Panc1 (cell line): ENCODE data around the gene DUSP3. TPM values are rescaled to one million over a fixed set of nuclear protein-coding genes. Genes with fewer than 3 reads are reported as not detected.

Source experiments
- ATAC-seq: fragments of 200-7000 bp; cut with Tn5 transposase; 2 replicates; pipeline ENCODE4 v1.9.1; 2020; ENCODE audit warnings: mild to moderate bottlenecking, moderate library complexity
- BruUV-seq: library from RNA; stranded (reverse); fragments of 400-500 nt; replicated peaks from 2 replicates; lab custom pipeline; 2021; lab: Mats Ljungman, UMichigan
- CTCF ChIA-PET: fragments of 300-600 bp; sonication (Branson Sonifier 250); formaldehyde crosslinking; loops from one replicate; lab custom pipeline; 2022; ENCODE audit warnings: antibody characterized with exemption; lab: Charles Lee
- POLR2A ChIA-PET: fragments of 300-600 bp; sonication (Branson Sonifier 250); formaldehyde crosslinking; loops from one replicate; lab custom pipeline; 2022; ENCODE audit warnings: antibody characterized with exemption; lab: Charles Lee
- DNase-seq: peaks from one replicate; pipeline ENCODE4 v3.0.0-alpha.2; 2010; ENCODE audit warnings: low read depth, low spot score
- H3K27ac ChIP-seq: 2 replicates; pipeline ENCODE4 v1.5.1; 2011; ENCODE audit warnings: mild to moderate bottlenecking, low read length, inconsistent platforms
- H3K27me3 ChIP-seq: fragments of 200-500 bp; sonication (Bioruptor generic); 2 replicates; pipeline ENCODE4 v1.6.0; 2014; ENCODE audit warnings: low read length, inconsistent platforms; ENCODE audit not compliant: control insufficient read depth, insufficient read depth
- H3K36me3 ChIP-seq: fragments of 200-500 bp; sonication (Bioruptor generic); 2 replicates; pipeline ENCODE4 v1.5.1; 2014; ENCODE audit warnings: inconsistent platforms, mild to moderate bottlenecking, low read length, moderate library complexity; ENCODE audit not compliant: control insufficient read depth, insufficient read depth
- H3K4me1 ChIP-seq: 2 replicates; pipeline ENCODE4 v1.5.1; 2011; ENCODE audit warnings: inconsistent platforms, mild to moderate bottlenecking, low read length, moderate library complexity; ENCODE audit not compliant: control insufficient read depth, insufficient read depth
- H3K4me3 ChIP-seq, 2 experiments: 2 replicates each; pipeline ENCODE4 v1.5.1; 2011 to 2012; ENCODE audit warnings: low read depth in 2 of 2, low read length in 2 of 2, mild to moderate bottlenecking in 2 of 2, inconsistent platforms in 1 of 2, moderate library complexity in 1 of 2
- H3K9me3 ChIP-seq: fragments of 200-500 bp; sonication (Bioruptor generic); 2 replicates; pipeline ENCODE4 v1.5.1; 2014; ENCODE audit warnings: low read depth, mild to moderate bottlenecking, inconsistent platforms, low read length, moderate library complexity; ENCODE audit not compliant: control insufficient read depth, insufficient read depth
- CTCF ChIP-seq: fragments of 450-650 bp; IDR thresholded peaks from 2 replicates; pipeline ENCODE4 v1.5.1; 2017; ENCODE audit warnings: mild to moderate bottlenecking
- POLR2AphosphoS5 ChIP-seq: IDR thresholded peaks from 2 replicates; pipeline ENCODE4 v1.6.1; 2012; ENCODE audit warnings: mild to moderate bottlenecking, low read depth, low read length, moderate library complexity
- SIN3A ChIP-seq: IDR thresholded peaks from 2 replicates; pipeline ENCODE4 v1.6.1; 2012; ENCODE audit warnings: low read depth, mild to moderate bottlenecking, low read length, moderate library complexity, borderline replicate concordance; ENCODE audit not compliant: insufficient read depth
- TCF7L2 ChIP-seq: IDR thresholded peaks from 2 replicates; pipeline ENCODE4 v1.6.1; 2011; ENCODE audit warnings: mild to moderate bottlenecking, low read depth, low read length, inconsistent platforms
- in situ Hi-C: cut with HindIII; loops from 2 replicates; pipeline ENCODE4 v1.10.0; 2016; ENCODE audit warnings: low sequenced_read_pairs, low pct_unique_long_range_greater_than_20kb
- intact Hi-C: fragments of 100-400 bp; cut with micrococcal nuclease; formaldehyde crosslinking; loops from one replicate; pipeline ENCODE4 v1.10.0; 2022; ENCODE audit not compliant: unreplicated experiment
- total RNA-seq: library from RNA; stranded (reverse); gene quantifications from one replicate; pipeline ENCODE4 v1.2.1, GENCODE V29; 2021; ENCODE audit not compliant: unreplicated experiment
- TF ChIP-seq, protein P1 (sequence below), 2 experiments: IDR thresholded peaks; 2 replicates each; pipeline ENCODE4 v1.6.1; 2011 to 2012; ENCODE audit warnings: low read depth in 2 of 2, control low read depth in 1 of 2, low read length in 1 of 2, mild to moderate bottlenecking in 1 of 2, moderate library complexity in 1 of 2; ENCODE audit not compliant: insufficient read depth in 1 of 2

Gene DUSP3
- total RNA-seq, 1 experiment from 2014 or later: 41.6 TPM

GRCh38 chr17:43817826-43818225 lies 39.0 kb upstream of the DUSP3 start:
- intact Hi-C loops: no loop called here
- no peak for ATAC-seq
- CTCF ChIA-PET: no interaction called here

GRCh38 chr17:43816336-43817320 lies 37.9 kb upstream of the DUSP3 start:
- intact Hi-C loops (no loop called here), in situ Hi-C loops (no loop called here)
- Histone ChIP-seq H3K36me3 (no peaks in the 10 kb centered on the region), H3K4me1 (no peaks in the 10 kb centered on the region), H3K4me3 (no peak overlapping the region), H3K27ac (no peak overlapping the region), H3K27me3 (no peaks in the 10 kb centered on the region), H3K9me3 (no peaks in the 10 kb centered on the region)
- ChIA-PET POLR2A (no interaction called here), CTCF (no interaction called here)
- DNase-seq (no peak), ATAC-seq (no peak)
- TF ChIP-seq, protein P1, sequence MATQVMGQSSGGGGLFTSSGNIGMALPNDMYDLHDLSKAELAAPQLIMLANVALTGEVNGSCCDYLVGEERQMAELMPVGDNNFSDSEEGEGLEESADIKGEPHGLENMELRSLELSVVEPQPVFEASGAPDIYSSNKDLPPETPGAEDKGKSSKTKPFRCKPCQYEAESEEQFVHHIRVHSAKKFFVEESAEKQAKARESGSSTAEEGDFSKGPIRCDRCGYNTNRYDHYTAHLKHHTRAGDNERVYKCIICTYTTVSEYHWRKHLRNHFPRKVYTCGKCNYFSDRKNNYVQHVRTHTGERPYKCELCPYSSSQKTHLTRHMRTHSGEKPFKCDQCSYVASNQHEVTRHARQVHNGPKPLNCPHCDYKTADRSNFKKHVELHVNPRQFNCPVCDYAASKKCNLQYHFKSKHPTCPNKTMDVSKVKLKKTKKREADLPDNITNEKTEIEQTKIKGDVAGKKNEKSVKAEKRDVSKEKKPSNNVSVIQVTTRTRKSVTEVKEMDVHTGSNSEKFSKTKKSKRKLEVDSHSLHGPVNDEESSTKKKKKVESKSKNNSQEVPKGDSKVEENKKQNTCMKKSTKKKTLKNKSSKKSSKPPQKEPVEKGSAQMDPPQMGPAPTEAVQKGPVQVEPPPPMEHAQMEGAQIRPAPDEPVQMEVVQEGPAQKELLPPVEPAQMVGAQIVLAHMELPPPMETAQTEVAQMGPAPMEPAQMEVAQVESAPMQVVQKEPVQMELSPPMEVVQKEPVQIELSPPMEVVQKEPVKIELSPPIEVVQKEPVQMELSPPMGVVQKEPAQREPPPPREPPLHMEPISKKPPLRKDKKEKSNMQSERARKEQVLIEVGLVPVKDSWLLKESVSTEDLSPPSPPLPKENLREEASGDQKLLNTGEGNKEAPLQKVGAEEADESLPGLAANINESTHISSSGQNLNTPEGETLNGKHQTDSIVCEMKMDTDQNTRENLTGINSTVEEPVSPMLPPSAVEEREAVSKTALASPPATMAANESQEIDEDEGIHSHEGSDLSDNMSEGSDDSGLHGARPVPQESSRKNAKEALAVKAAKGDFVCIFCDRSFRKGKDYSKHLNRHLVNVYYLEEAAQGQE (IDR thresholded peaks at IDR 0.05; ENCODE audit: insufficient read depth in 1 of 2, low read depth in 2 of 2, low read length in 1 of 2): no peak
- TF ChIP-seq CTCF (no peak), TCF7L2 (no peak), POLR2AphosphoS5 (no peak), SIN3A (no peak)
- no TSS peak for BruUV-seq

More at GRCh38 chr17:43817826-43818225, 39.0 kb upstream of the DUSP3 start:
- Histone ChIP-seq H3K9me3 (no peaks in the 10 kb centered on the region), H3K36me3 (no peaks in the 10 kb centered on the region), H3K4me3 (no peak overlapping the region), H3K27me3 (no peaks in the 10 kb centered on the region), H3K4me1 (no peaks in the 10 kb centered on the region), H3K27ac (no peak overlapping the region)
- TF ChIP-seq TCF7L2 (no peak), CTCF (no peak), POLR2AphosphoS5 (no peak), SIN3A (no peak)
- TF ChIP-seq, protein P1 (IDR thresholded peaks at IDR 0.05; ENCODE audit: insufficient read depth in 1 of 2, low read depth in 2 of 2, low read length in 1 of 2): no peak
- DNase-seq: no peak
- BruUV-seq: no TSS peak
- in situ Hi-C loops: no loop called here
- POLR2A ChIA-PET: no interaction called here
